HepG2 (cell line): Measurements from ENCODE around the gene PLLP. TPM values are rescaled to one million over a fixed set of nuclear protein-coding genes. Genes with fewer than 3 reads are reported as not detected.

Source experiments
- ATAC-seq: fragments of 200-7000 bp; cut with Tn5 transposase; 3 replicates; pipeline ENCODE4 v1.9.1; 2020; ENCODE audit warnings: mild to moderate bottlenecking, moderate library complexity
- BruUV-seq: library from RNA; stranded (reverse); fragments of 400-500 nt; replicated peaks from 2 replicates; lab custom pipeline; 2021; lab: Mats Ljungman, UMichigan
- CTCF ChIA-PET: fragments of 300-600 bp; formaldehyde crosslinking; extraction: SDS; loops from one replicate; lab custom pipeline; 2021; ENCODE audit warnings: low total read pairs, inconsistent platforms, low intra/inter-chr PET ratio; lab: Yijun Ruan, JAX
- POLR2A ChIA-PET: fragments of 350-600 bp; sonication (Branson Sonifier 250); formaldehyde crosslinking; loops from one replicate; lab custom pipeline; 2020; ENCODE audit warnings: antibody characterized with exemption, inconsistent platforms; lab: Yijun Ruan, JAX
- DNase-seq: peaks from one replicate; pipeline ENCODE4 v3.0.0-alpha.2; 2015; ENCODE audit warnings: low spot score
- FAIRE-seq: peaks from 3 replicates; lab custom pipeline; 2011; peaks lifted over from hg19 to GRCh38; lab: Jason Lieb, UNC
- H2AFZ ChIP-seq: one replicate; pipeline ENCODE4 v1.6.1; 2011; ENCODE audit warnings: low read length, inconsistent platforms
- H3K27ac ChIP-seq: fragments of 300-600 bp; 3 replicates; pipeline ENCODE4 v1.8.0; 2011; ENCODE audit warnings: mixed run types, mild to moderate bottlenecking, mixed read lengths, low read length, inconsistent platforms; ENCODE audit not compliant: insufficient read depth; ENCODE audit errors: extremely low read length
- H3K27me3 ChIP-seq, 2 experiments: fragments of 200-600 bp in 1 of 2; 2 replicates in 1 of 2; 3 replicates in 1 of 2; pipeline versions ENCODE4 v1.6.0 to v1.8.0; 2011; ENCODE audit warnings: low read length in 2 of 2, mild to moderate bottlenecking in 2 of 2, moderate library complexity in 2 of 2, inconsistent platforms in 1 of 2; ENCODE audit not compliant: insufficient read depth in 2 of 2, control insufficient read depth in 1 of 2
- H3K36me3 ChIP-seq, 2 experiments: fragments of 200-600 bp in 1 of 2; replicated peaks in 1 of 2; 2 replicates in 1 of 2; 3 replicates in 1 of 2; pipeline versions ENCODE4 v1.5.1 to v1.8.0; 2011; ENCODE audit warnings: low read length in 2 of 2, inconsistent platforms in 1 of 2; ENCODE audit not compliant: insufficient read depth in 2 of 2, control insufficient read depth in 1 of 2
- H3K4me1 ChIP-seq: 2 replicates; pipeline ENCODE4 v1.5.1; 2012; ENCODE audit warnings: low read length, inconsistent platforms; ENCODE audit not compliant: insufficient read depth
- H3K4me2 ChIP-seq: 2 replicates; pipeline ENCODE4 v1.6.0; 2011; ENCODE audit warnings: low read depth, low read length, inconsistent platforms
- H3K4me3 ChIP-seq, 3 experiments: fragments of 200-600 bp in 1 of 3; sonication (generic), shearing (Covaris generic) in 1 of 3; replicated peaks in 1 of 3; 2 replicates each; pipeline ENCODE4 v1.5.1; 2011 to 2016; ENCODE audit warnings: low read length in 3 of 3, inconsistent platforms in 2 of 3, low read depth in 2 of 3, mild to moderate bottlenecking in 2 of 3, control low read depth in 1 of 3, mixed read lengths in 1 of 3; ENCODE audit not compliant: insufficient read depth in 1 of 3
- H3K79me2 ChIP-seq: one replicate; pipeline ENCODE4 v1.6.1; 2011; ENCODE audit warnings: low read length, inconsistent platforms; ENCODE audit not compliant: insufficient read depth
- H3K9ac ChIP-seq: 2 replicates; pipeline ENCODE4 v1.6.0; 2011; ENCODE audit warnings: mild to moderate bottlenecking, low read depth, low read length, inconsistent platforms; ENCODE audit not compliant: insufficient read depth
- H3K9me3 ChIP-seq: 2 replicates; pipeline ENCODE4 v1.5.1; 2012; ENCODE audit warnings: mild to moderate bottlenecking, low read length
- H4K20me1 ChIP-seq: 2 replicates; pipeline ENCODE4 v1.6.0; 2011; ENCODE audit warnings: inconsistent platforms, mild to moderate bottlenecking, low read length, moderate library complexity; ENCODE audit not compliant: insufficient read depth
- ELF3 ChIP-seq: IDR thresholded peaks from 2 replicates; pipeline ENCODE4 v1.6.1; 2016; ENCODE audit warnings: missing genetic modification reagents, missing compliant biosample characterization
- ERF ChIP-seq: IDR thresholded peaks from 2 replicates; pipeline ENCODE4 v1.6.1; 2018; ENCODE audit warnings: missing biosample characterization, missing genetic modification reagents
- FIP1L1 ChIP-seq: fragments of 200-400 bp; formaldehyde crosslinking; IDR thresholded peaks from 2 replicates; pipeline ENCODE4 v1.6.1; 2018; ENCODE audit warnings: low read depth, mild to moderate bottlenecking, low read length, moderate library complexity, borderline replicate concordance; ENCODE audit not compliant: insufficient read depth
- FOXA1 ChIP-seq, 2 experiments: fragments of 450-650 bp in 1 of 2; sonication (generic) in 1 of 2; formaldehyde crosslinking in 1 of 2; IDR thresholded peaks; 2 replicates each; pipeline versions ENCODE4 v1.4.0 to v1.6.1; 2016 to 2020; ENCODE audit warnings: missing genetic modification reagents in 1 of 2
- GLI4 ChIP-seq: sonication (generic); formaldehyde crosslinking; IDR thresholded peaks from 2 replicates; pipeline ENCODE4 v1.5.1; 2020; ENCODE audit warnings: missing genetic modification reagents, mild to moderate bottlenecking, moderate library complexity, borderline replicate concordance
- HDAC1 ChIP-seq: sonication (generic); formaldehyde crosslinking; IDR thresholded peaks from 2 replicates; pipeline ENCODE4 v1.5.1; 2020; ENCODE audit warnings: mild to moderate bottlenecking, missing genetic modification reagents
- HOXD1 ChIP-seq: sonication (generic); formaldehyde crosslinking; IDR thresholded peaks from 2 replicates; pipeline ENCODE4 v1.5.0; 2020; ENCODE audit warnings: missing genetic modification reagents
- NAIF1 ChIP-seq: sonication (generic); formaldehyde crosslinking; IDR thresholded peaks from 2 replicates; pipeline ENCODE4 v1.5.0; 2020; ENCODE audit warnings: mild to moderate bottlenecking, missing genetic modification reagents, borderline replicate concordance
- SRY ChIP-seq: sonication (generic); formaldehyde crosslinking; IDR thresholded peaks from 2 replicates; pipeline ENCODE4 v1.8.0; 2022; ENCODE audit warnings: mild to moderate bottlenecking, missing genetic modification reagents
- ZC3H13 ChIP-seq: sonication (generic); formaldehyde crosslinking; IDR thresholded peaks from 2 replicates; pipeline ENCODE4 v1.8.1; 2023; ENCODE audit warnings: mild to moderate bottlenecking, missing genetic modification reagents, moderate library complexity
- ZFX ChIP-seq: sonication (generic); formaldehyde crosslinking; IDR thresholded peaks from 2 replicates; pipeline ENCODE4 v1.4.0; 2020; ENCODE audit warnings: mild to moderate bottlenecking, low read depth, missing genetic modification reagents, moderate library complexity
- ZNF121 ChIP-seq: sonication (generic); formaldehyde crosslinking; IDR thresholded peaks from 2 replicates; pipeline ENCODE4 v1.5.0; 2020; ENCODE audit warnings: mild to moderate bottlenecking, missing genetic modification reagents
- ZNF44 ChIP-seq: sonication (generic); formaldehyde crosslinking; IDR thresholded peaks from 2 replicates; pipeline ENCODE4 v1.5.1; 2020; ENCODE audit warnings: mild to moderate bottlenecking, missing genetic modification reagents
- ZNF577 ChIP-seq: sonication (generic); formaldehyde crosslinking; IDR thresholded peaks from 2 replicates; pipeline ENCODE4 v1.4.0; 2020; ENCODE audit warnings: mild to moderate bottlenecking, low read depth, missing genetic modification reagents, borderline replicate concordance
- ZNF674 ChIP-seq: sonication (generic); formaldehyde crosslinking; IDR thresholded peaks from 2 replicates; pipeline ENCODE4 v1.5.0; 2020; ENCODE audit warnings: low read depth, mild to moderate bottlenecking, missing genetic modification reagents
- ZNF710 ChIP-seq: sonication (generic); formaldehyde crosslinking; IDR thresholded peaks from 2 replicates; pipeline ENCODE4 v1.5.0; 2020; ENCODE audit warnings: mild to moderate bottlenecking, missing genetic modification reagents, borderline replicate concordance
- WGBS: methylation state at CpG from one replicate; pipeline ENCODE4 v1.1.6; 2017; ENCODE audit warnings: low lambda C conversion rate; 5-methylcytosine and 5-hydroxymethylcytosine counted together
- in situ Hi-C: cut with HindIII; loops from 2 replicates; pipeline ENCODE4 v1.10.0; 2017; ENCODE audit warnings: low pct_unique_long_range_greater_than_20kb; ENCODE audit not compliant: extremely low pct_ligation_motif_present
- intact Hi-C: fragments of 100-400 bp; cut with micrococcal nuclease; formaldehyde crosslinking; loops from one replicate; pipeline ENCODE4 v1.10.0; 2022; ENCODE audit not compliant: unreplicated experiment
- polyA plus RNA-seq, 8 experiments: library from polyadenylated mRNA; depleted of rRNA in 3 of 8; stranded (reverse) in 7 of 8; unstranded in 1 of 8; fragments of >200 nt; fragmentation: Illumina TruSeq in 4 of 8; extraction: Trizol in 4 of 8; gene quantifications; 2 replicates each; pipeline versions ENCODE4 v1.2.1 to v1.2.3, GENCODE V29; 2011 to 2016; ENCODE audit warnings: low read depth in 4 of 8, missing spikeins in 1 of 8, mixed read lengths in 1 of 8; ENCODE audit not compliant: insufficient read depth in 1 of 8
- total RNA-seq, 5 experiments: library from RNA; depleted of rRNA; stranded (reverse); fragments of >200 nt; fragmentation: Illumina TruSeq; extraction: Trizol; gene quantifications; 2 replicates each; pipeline ENCODE4 v1.2.3, GENCODE V29; 2016; ENCODE audit warnings: low read depth in 1 of 5
- TF ChIP-seq, protein P1 (sequence below): sonication (generic); formaldehyde crosslinking; IDR thresholded peaks from 2 replicates; pipeline ENCODE4 v1.4.0; 2020; ENCODE audit warnings: mild to moderate bottlenecking, missing genetic modification reagents

The PLLP gene
- total and polyA plus RNA-seq, 2 of the 13 experiments (the other 11 are each of a cell fraction or from before 2014, with no cell fraction given), result 60.6 to 127 TPM

DNA sequence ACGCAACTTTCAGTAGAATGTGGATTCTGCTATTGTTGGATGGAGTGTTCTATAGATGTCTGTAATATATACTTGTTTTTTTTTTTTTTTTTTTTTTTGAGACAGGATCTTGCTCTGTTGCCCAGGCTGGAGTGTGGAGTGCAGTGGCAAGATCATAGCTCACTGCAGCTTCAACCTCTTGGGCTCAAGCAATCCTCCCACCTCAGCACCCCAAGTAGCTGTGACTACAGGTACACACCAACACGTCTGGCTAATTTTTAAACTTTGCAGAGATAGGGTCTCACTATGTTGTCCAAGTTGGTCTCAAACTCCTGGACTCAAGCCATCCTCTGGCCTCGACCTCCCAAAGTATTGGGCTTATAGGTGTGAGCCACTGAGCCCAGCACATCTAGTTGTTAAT lies 46.9 kb upstream of the PLLP start:
- Histone ChIP-seq H3K4me3 (no peak overlapping the region), H4K20me1 (no peaks in the 10 kb centered on the region), H3K4me2 (no peak overlapping the region), H3K79me2 (no peaks in the 10 kb centered on the region)
- FAIRE-seq (no peak), DNase-seq (no peak)
- intact Hi-C loops, result no loop called here
- in situ Hi-C loops, result no loop called here
- BruUV-seq, result no TSS peak
- WGBS, result 35% methylated on average over 3 of the region's 3 CpGs
- peak; percentile 68; the same call in 1 of the 2 replicates for TF ChIP-seq ZNF121
- TF ChIP-seq HDAC1, result no peak
- TF ChIP-seq, all 625 proteins: peak for 1
- no peaks in the 10 kb centered on the region for H3K36me3 ChIP-seq
- H3K9me3 ChIP-seq, result no peaks in the 10 kb centered on the region
- no peak for ATAC-seq
- H3K27ac ChIP-seq, result no peak overlapping the region
- ChIA-PET POLR2A (interaction anchor here (4.1 kb wide), 1 partner anchor 41 kb away, joined by 11 read pairs; the partner anchor contains the start of gene CX3CL1), CTCF (no interaction called here)
- no peak overlapping the region for H2AFZ ChIP-seq
- no peak overlapping the region for H3K9ac ChIP-seq
- H3K27me3 ChIP-seq, result peaks cover 0 to 5% of the 10 kb centered on the region in 2 experiments; a peak in 1 of 5 replicates
- H3K4me1 ChIP-seq, result peaks cover 11% of the 10 kb centered on the region; the same call in 1 of the 2 replicates

- H3K79me2 ChIP-seq, result no peaks in the 10 kb centered on the region
- no peaks in the 10 kb centered on the region for H4K20me1 ChIP-seq
- H3K36me3 ChIP-seq, result no peaks in the 10 kb centered on the region
- H3K4me2 ChIP-seq, result no peak overlapping the region
- H3K9me3 ChIP-seq, result no peaks in the 10 kb centered on the region
- FAIRE-seq (no peak), DNase-seq (no peak), ATAC-seq (no peak)
- CTCF ChIA-PET, result no interaction called here
- H3K9ac ChIP-seq, result no peak overlapping the region
- intact Hi-C loops (no loop called here), in situ Hi-C loops (no loop called here)
- no peak overlapping the region for H3K4me3 ChIP-seq
- H3K4me1 ChIP-seq, result peaks cover 15% of the 10 kb centered on the region; the same call in 1 of the 2 replicates
- no peak overlapping the region for H3K27ac ChIP-seq
- POLR2A ChIA-PET, result interaction anchor here (4.1 kb wide), 1 partner anchor 42 kb away, joined by 11 read pairs; the partner anchor contains the start of gene CX3CL1
- H2AFZ ChIP-seq, result no peak overlapping the region
- BruUV-seq, result no TSS peak
- H3K27me3 ChIP-seq, result peaks cover 0 to 5% of the 10 kb centered on the region in 2 experiments; a peak in 1 of 5 replicates
- WGBS, result 30% methylated on average over 8 of the region's 8 CpGs
- TF ChIP-seq FOXA1 (IDR thresholded peaks at IDR 0.05), result no peak
- TF ChIP-seq FOXA1 (CRISPR knock-in tag; IDR thresholded peaks at IDR 0.05), result no peak
- no peak for TF ChIP-seq ZC3H13
- no peak for TF ChIP-seq ERF (CRISPR knock-in tag)
- no peak for TF ChIP-seq SRY (CRISPR knock-in tag)
- TF ChIP-seq HOXD1 (CRISPR knock-in tag), result no peak
- TF ChIP-seq ZNF577 (CRISPR knock-in tag), result no peak
- no peak for TF ChIP-seq ZFX
- no peak for TF ChIP-seq NAIF1
- TF ChIP-seq GLI4 (CRISPR knock-in tag), result no peak
- TF ChIP-seq ZNF44, result no peak
- TF ChIP-seq, protein P1, sequence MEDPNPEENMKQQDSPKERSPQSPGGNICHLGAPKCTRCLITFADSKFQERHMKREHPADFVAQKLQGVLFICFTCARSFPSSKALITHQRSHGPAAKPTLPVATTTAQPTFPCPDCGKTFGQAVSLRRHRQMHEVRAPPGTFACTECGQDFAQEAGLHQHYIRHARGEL, result no peak
- TF ChIP-seq ZNF674 (CRISPR knock-in tag), result no peak
- TF ChIP-seq ZNF710 (CRISPR knock-in tag), result no peak
- TF ChIP-seq ELF3 (CRISPR knock-in tag), result no peak
- no peak for TF ChIP-seq FIP1L1
These were observed 45.4 kb upstream of the PLLP start for GRCh38 chr16:57329718-57330327.
